ENCODE results near the gene MARCHF4. TPM values are rescaled to one million over a fixed set of nuclear protein-coding genes. Genes with fewer than 3 reads are reported as not detected.

MARCHF4 gene
- total RNA-seq (2021), result 7.7 and 14.5 TPM in 2 replicates
- percentile 75 among the genes with signal in this experiment for Bru-seq, nascent RNA
- BruChase-seq, experiment 1, labeled RNA remaining after a 2-hour chase, result percentile 64 among the genes with signal in this experiment
- percentile 74 among the genes with signal in this experiment for BruChase-seq, experiment 2, labeled RNA remaining after a 6-hour chase
- long read RNA-seq, full-length matches to known transcripts, result 9 of 219 reads
- long read RNA-seq, partial matches to known transcripts, result 0 of 219 reads
- long read RNA-seq, other reads (novel, unspliced or antisense), result 210 of 219 reads

GRCh38 chr2:216371721-216372702 lies at the start of gene MARCHF4:
TSS of gene MARCHF4 (minus strand) at chr2:216372483. CDS start at chr2:216370260, 2,223 bp downstream.
- TF ChIP-seq EZH2 (IDR thresholded peaks at IDR 0.05; ENCODE audit: low read depth) (no peak), CTCF (conservative IDR thresholded peaks at IDR 0.05) (no peak)
- H3K4me2 ChIP-seq, result peak within 1 kb of the TSS; percentile 97
- H3K4me1 ChIP-seq (replicated peaks; ENCODE audit: insufficient read depth), result peaks cover 39% of the 10 kb centered on the region
- 0 out of 2 replicates have a peak, but pooled peaks cover 4% of the 10 kb centered on the region for H3K9me2 ChIP-seq (ENCODE audit: insufficient read depth)
- peak within 1 kb of the TSS; percentile 72 for H3K4me3 ChIP-seq
- peak within 1 kb of the TSS; percentile 90 for H3K27ac ChIP-seq
- H3K9me3 ChIP-seq (ENCODE audit: insufficient read depth, low read depth), result no peaks in the 10 kb centered on the region
- no TSS peak for BruUV-seq (replicated peaks)
- ChIA-PET CTCF (no interaction called here), POLR2A (ENCODE audit: unreplicated experiment) (interaction anchor here (0.7 to 1.3 kb wide), 2 partner anchors 40 to 73 kb away, joined by 4 to 6 read pairs; partner anchors contain the start of gene SMARCAL1)
- H3K27me3 ChIP-seq (ENCODE audit: insufficient read depth, low read depth), result no peaks in the 10 kb centered on the region
- peaks cover 20% of the 10 kb centered on the region for H3F3A ChIP-seq (ENCODE audit: insufficient read depth, low read depth)
- H3K36me3 ChIP-seq (ENCODE audit: low read depth), result no peaks in the 10 kb centered on the region
- no peaks in the 10 kb centered on the region for H4K20me1 ChIP-seq (ENCODE audit: insufficient read depth)
- peak; percentile 64 to 85 for DNase-seq
- intact Hi-C loops (cut with micrococcal nuclease; ENCODE audit: unreplicated experiment), result loop anchor here (1.0 to 5.0 kb wide), 3 partner anchors 40 to 155 kb away; partner anchors contain the start of gene SMARCAL1
- peak within 1 kb of the TSS; percentile 76 for H2AFZ ChIP-seq
- peaks cover 7% of the 10 kb centered on the region; the same call in 1 of the 2 replicates for H3K79me2 ChIP-seq (ENCODE audit: low read depth)

GRCh38 chr2:216420367-216421101 lies 48.3 kb upstream of the MARCHF4 start:
- Histone ChIP-seq H4K20me1 (ENCODE audit: insufficient read depth) (no peaks in the 10 kb centered on the region), H3K4me2 (no peak overlapping the region), H3F3A (ENCODE audit: insufficient read depth, low read depth) (no peaks in the 10 kb centered on the region; the same call in 1 of the 2 replicates), H2AFZ (no peak overlapping the region), H3K27me3 (ENCODE audit: insufficient read depth, low read depth) (no peaks in the 10 kb centered on the region), H3K27ac (no peak overlapping the region), H3K4me3 (no peak overlapping the region), H3K79me2 (ENCODE audit: low read depth) (no peaks in the 10 kb centered on the region), H3K9me2 (ENCODE audit: insufficient read depth) (no peaks in the 10 kb centered on the region), H3K36me3 (ENCODE audit: low read depth) (peaks cover 10% of the 10 kb centered on the region; the same call in 1 of the 2 replicates), H3K4me1 (replicated peaks; ENCODE audit: insufficient read depth) (no peaks in the 10 kb centered on the region), H3K9me3 (ENCODE audit: insufficient read depth, low read depth) (no peaks in the 10 kb centered on the region)
- TF ChIP-seq CTCF (conservative IDR thresholded peaks at IDR 0.05) (no peak), EZH2 (IDR thresholded peaks at IDR 0.05; ENCODE audit: low read depth) (no peak)
- BruUV-seq (replicated peaks), result no TSS peak
- ChIA-PET CTCF (no interaction called here), POLR2A (ENCODE audit: unreplicated experiment) (interaction anchor here (0.7 kb wide), 1 partner anchor 285 kb away, joined by 5 read pairs; no protein-coding TSS in a partner anchor)
- no peak for DNase-seq
- intact Hi-C loops (cut with micrococcal nuclease; ENCODE audit: unreplicated experiment), result no loop called here

- H3F3A ChIP-seq (ENCODE audit: insufficient read depth, low read depth), result no peaks in the 10 kb centered on the region
- H3K36me3 ChIP-seq (ENCODE audit: low read depth), result no peaks in the 10 kb centered on the region
- TF ChIP-seq CTCF (conservative IDR thresholded peaks at IDR 0.05) (no peak), EZH2 (IDR thresholded peaks at IDR 0.05; ENCODE audit: low read depth) (no peak)
- no peak overlapping the region for H3K27ac ChIP-seq
- intact Hi-C loops (cut with micrococcal nuclease; ENCODE audit: unreplicated experiment), result no loop called here
- no peaks in the 10 kb centered on the region for H3K9me3 ChIP-seq (ENCODE audit: insufficient read depth, low read depth)
- H4K20me1 ChIP-seq (ENCODE audit: insufficient read depth), result no peaks in the 10 kb centered on the region
- no peak overlapping the region for H3K4me2 ChIP-seq
- CTCF ChIA-PET, result no interaction called here
- no peak overlapping the region for H2AFZ ChIP-seq
- H3K79me2 ChIP-seq (ENCODE audit: low read depth), result 0 out of 2 replicates have a peak, but pooled peaks cover under 1% of the 10 kb centered on the region
- H3K4me1 ChIP-seq (replicated peaks; ENCODE audit: insufficient read depth), result no peaks in the 10 kb centered on the region
- no peak overlapping the region for H3K4me3 ChIP-seq
- no peak for DNase-seq
- no TSS peak for BruUV-seq (replicated peaks)
- no peaks in the 10 kb centered on the region for H3K27me3 ChIP-seq (ENCODE audit: insufficient read depth, low read depth)
- H3K9me2 ChIP-seq (ENCODE audit: insufficient read depth), result no peaks in the 10 kb centered on the region
- POLR2A ChIA-PET (ENCODE audit: unreplicated experiment), result no interaction called here
Measured at GRCh38 chr2:216418981-216419380, 46.7 kb upstream of the MARCHF4 start.

Measured in PC-9 (cell line).